ENCODE data around the gene POLE.

Gene POLE

GRCh38 chr12:132581348-132582057 lies 105.6 kb downstream of the POLE start:
- no peak for TF ChIP-seq CTCF (IDR thresholded peaks at IDR 0.05; ENCODE audit: low read depth, low read length, missing control alignments)
- no peak overlapping the region for H3K4me3 ChIP-seq (ENCODE audit: low read depth, low read length)
- no peak for DNase-seq (ENCODE audit: low read depth)

GRCh38 chr12:132580701-132581292 lies 106.3 kb downstream of the POLE start:
- H3K4me3 ChIP-seq (ENCODE audit: low read depth, low read length) = no peak overlapping the region
- no peak for DNase-seq (ENCODE audit: low read depth)

GRCh38 chr12:132579744-132580143 lies 107.4 kb downstream of the POLE start:
- no peak for DNase-seq (ENCODE audit: low read depth)

More at GRCh38 chr12:132580701-132581292, 106.3 kb downstream of the POLE start:
- TF ChIP-seq CTCF (IDR thresholded peaks at IDR 0.05; ENCODE audit: low read depth, low read length, missing control alignments) = no peak

GRCh38 chr12:132578826-132579225 lies 108.3 kb downstream of the POLE start:
- TF ChIP-seq CTCF (IDR thresholded peaks at IDR 0.05; ENCODE audit: low read depth, low read length, missing control alignments) = no peak
- H3K4me3 ChIP-seq (ENCODE audit: low read depth, low read length) = no peak overlapping the region

More at GRCh38 chr12:132579744-132580143, 107.4 kb downstream of the POLE start:
- no peak overlapping the region for H3K4me3 ChIP-seq (ENCODE audit: low read depth, low read length)
- no peak for TF ChIP-seq CTCF (IDR thresholded peaks at IDR 0.05; ENCODE audit: low read depth, low read length, missing control alignments)

GRCh38 chr12:132578118-132578517 lies 109.0 kb downstream of the POLE start:
- DNase-seq (ENCODE audit: low read depth) = no peak
- no peak for TF ChIP-seq CTCF (IDR thresholded peaks at IDR 0.05; ENCODE audit: low read depth, low read length, missing control alignments)
- H3K4me3 ChIP-seq (ENCODE audit: low read depth, low read length) = no peak overlapping the region

More at GRCh38 chr12:132578826-132579225, 108.3 kb downstream of the POLE start:
- DNase-seq (ENCODE audit: low read depth) = no peak

- no peak for DNase-seq (ENCODE audit: low read depth)
- no peak overlapping the region for H3K4me3 ChIP-seq (ENCODE audit: low read depth, low read length)
- no peak for TF ChIP-seq CTCF (IDR thresholded peaks at IDR 0.05; ENCODE audit: low read depth, low read length, missing control alignments)
These were observed 109.8 kb downstream of the POLE start for GRCh38 chr12:132577191-132577920.

Measured in GM12864 (cell line).